OCI-LY3 (cell line): ENCODE data around the gene MYL11.

ENCODE experiments used
- H2AFZ ChIP-seq: fragments of 200-600, 300-600 bp; shearing (Covaris generic); 2 replicates; pipeline ENCODE4 v1.6.0; 2014; ENCODE audit warnings: antibody characterized with exemption, low read depth, low read length
- H3K27ac ChIP-seq: fragments of 200-600, 300-600 bp; sonication (generic); 2 replicates; pipeline ENCODE4 v1.5.1; 2014; ENCODE audit warnings: mild to moderate bottlenecking, low read length, moderate library complexity, mixed read lengths
- H3K27me3 ChIP-seq: fragments of 200-600, 300-600 bp; sonication (generic); 2 replicates; pipeline ENCODE4 v1.6.1; 2014; ENCODE audit warnings: low read depth, low read length, mixed read lengths
- H3K36me3 ChIP-seq: fragments of 200-600, 300-600 bp; sonication (generic); replicated peaks from 2 replicates; pipeline ENCODE3; 2014; ENCODE audit warnings: low read depth, low read length, mixed read lengths
- H3K4me1 ChIP-seq: fragments of 300-600, 200-600 bp; sonication (generic); 2 replicates; pipeline ENCODE4 v1.6.1; 2014; ENCODE audit warnings: low read length, mixed read lengths
- H3K4me2 ChIP-seq: fragments of 200-600, 300-600 bp; sonication (generic); 2 replicates; pipeline ENCODE4 v1.6.1; 2014; ENCODE audit warnings: low read length, mixed read lengths
- H3K4me3 ChIP-seq: fragments of 300-600, 200-600 bp; sonication (generic); 2 replicates; pipeline ENCODE4 v1.5.1; 2014; ENCODE audit warnings: antibody characterized with exemption, mild to moderate bottlenecking, low read length, moderate library complexity
- H3K79me2 ChIP-seq: fragments of 300-600, 200-600 bp; shearing (Covaris generic); 2 replicates; pipeline ENCODE4 v1.6.1; 2014; ENCODE audit warnings: mild to moderate bottlenecking, low read length, mixed read lengths
- H3K9ac ChIP-seq: fragments of 300-600, 200-600 bp; shearing (Covaris generic); 2 replicates; pipeline ENCODE4 v1.6.0; 2014; ENCODE audit warnings: mild to moderate bottlenecking, low read length, moderate library complexity
- H3K9me3 ChIP-seq: fragments of 200-600, 300-600 bp; shearing (Covaris generic); 2 replicates; pipeline ENCODE4 v1.6.1; 2014; ENCODE audit warnings: low read length, mixed read lengths; ENCODE audit not compliant: insufficient read depth
- H4K20me1 ChIP-seq: fragments of 200-600, 300-600 bp; sonication (generic); 2 replicates; pipeline ENCODE4 v1.6.1; 2016; ENCODE audit warnings: low read length, mixed read lengths; ENCODE audit not compliant: insufficient read depth
- CTCF ChIP-seq: fragments of 200-600, 300-600 bp; sonication (generic); IDR thresholded peaks from 2 replicates; pipeline ENCODE4 v1.5.1; 2014; ENCODE audit warnings: antibody characterized with exemption, low read length, low read depth
- EZH2phosphoT487 ChIP-seq: fragments of 200-600 bp; shearing (Covaris generic); IDR thresholded peaks from 2 replicates; pipeline ENCODE4 v1.6.1; 2018; ENCODE audit warnings: antibody characterized with exemption, mixed run types, low read depth

Gene MYL11

GRCh38 chr16:30376461-30376902 is 1.9 kb downstream of the MYL11 start:
- Histone ChIP-seq H3K9ac (no peak overlapping the region), H3K4me3 (no peak overlapping the region), H3K9me3 (no peaks in the 10 kb centered on the region), H3K27ac (no peak overlapping the region), H3K79me2 (peaks cover 12% of the 10 kb centered on the region), H3K27me3 (no peaks in the 10 kb centered on the region), H2AFZ (no peak overlapping the region), H3K4me2 (no peak overlapping the region), H4K20me1 (no peaks in the 10 kb centered on the region), H3K4me1 (peaks cover 22% of the 10 kb centered on the region), H3K36me3 (peaks cover 5% of the 10 kb centered on the region)
- TF ChIP-seq EZH2phosphoT487 (no peak), CTCF (no peak)

- no peak for TF ChIP-seq CTCF
- no peak for TF ChIP-seq EZH2phosphoT487
- H3K36me3 ChIP-seq = peaks cover 5% of the 10 kb centered on the region
- peak overlapping the region; percentile 99 for H3K27ac ChIP-seq
- peaks cover 22% of the 10 kb centered on the region for H3K4me1 ChIP-seq
- H4K20me1 ChIP-seq = no peaks in the 10 kb centered on the region
- no peaks in the 10 kb centered on the region for H3K27me3 ChIP-seq
- 0 out of 2 replicates have a peak overlapping the region, but pooled peaks have one; percentile 47 for H2AFZ ChIP-seq
- peaks cover 20% of the 10 kb centered on the region for H3K79me2 ChIP-seq
- peak overlapping the region; percentile 99 for H3K9ac ChIP-seq
- H3K4me2 ChIP-seq = peak overlapping the region; percentile 99
- no peaks in the 10 kb centered on the region for H3K9me3 ChIP-seq
- H3K4me3 ChIP-seq = peak overlapping the region; percentile 98
Observed at GRCh38 chr16:30377050-30377811, 2.6 kb downstream of the MYL11 start.

- TF ChIP-seq CTCF (no peak), EZH2phosphoT487 (no peak)
- Histone ChIP-seq H3K4me2 (peak overlapping the region; percentile 99), H3K9ac (peak overlapping the region; percentile 99), H3K27ac (peak overlapping the region; percentile 99), H4K20me1 (no peaks in the 10 kb centered on the region), H2AFZ (peak overlapping the region; percentile 89), H3K79me2 (peaks cover 21% of the 10 kb centered on the region), H3K27me3 (no peaks in the 10 kb centered on the region), H3K4me3 (peak overlapping the region; percentile 98), H3K36me3 (peaks cover 5% of the 10 kb centered on the region), H3K9me3 (no peaks in the 10 kb centered on the region), H3K4me1 (peaks cover 26% of the 10 kb centered on the region)
Observed at GRCh38 chr16:30377812-30378235, 3.2 kb downstream of the MYL11 start.

GRCh38 chr16:30378236-30379157 is 3.9 kb downstream of the MYL11 start:
- Histone ChIP-seq H3K4me2 (peak overlapping the region; percentile 99), H2AFZ (no peak overlapping the region), H3K9me3 (no peaks in the 10 kb centered on the region), H3K36me3 (peaks cover 5% of the 10 kb centered on the region), H3K9ac (peak overlapping the region; percentile 99), H4K20me1 (no peaks in the 10 kb centered on the region), H3K27me3 (no peaks in the 10 kb centered on the region), H3K79me2 (peaks cover 21% of the 10 kb centered on the region), H3K4me1 (peaks cover 33% of the 10 kb centered on the region), H3K27ac (peak overlapping the region; percentile 99), H3K4me3 (peak overlapping the region; percentile 98)
- TF ChIP-seq CTCF (no peak), EZH2phosphoT487 (no peak)
